A549 (cell line): ENCODE measurements around the gene ADAMTS13. TPM values are rescaled to one million over a fixed set of nuclear protein-coding genes. Genes with fewer than 3 reads are reported as not detected.

Source experiments
- ATAC-seq, 2 experiments: fragments of 200-7000 bp in 1 of 2; fragments of >200 bp in 1 of 2; cut with Nextera tagmentation in 1 of 2; cut with Tn5 transposase in 1 of 2; 3 replicates each; pipeline versions ENCODE4 v1.8.0 to v1.9.1; 2018 to 2020; ENCODE audit warnings: mild to moderate bottlenecking in 1 of 2, moderate library complexity in 1 of 2
- CTCF ChIA-PET: fragments of 300-600 bp; sonication (Branson Sonifier 250); formaldehyde crosslinking; extraction: SDS; loops from one replicate; lab custom pipeline; 2021; ENCODE audit warnings: antibody characterized with exemption, inconsistent platforms; lab: Yijun Ruan, JAX
- POLR2A ChIA-PET: fragments of 350-600 bp; formaldehyde crosslinking; extraction: SDS; loops from one replicate; lab custom pipeline; 2021; ENCODE audit warnings: antibody characterized with exemption, inconsistent platforms; lab: Yijun Ruan, JAX
- DNase-seq, 2 experiments: peaks; one replicate each; pipeline versions ENCODE4 v3.0.0 to v3.0.0-alpha.2; 2011 to 2016; ENCODE audit warnings: low read depth in 1 of 2, low spot score in 1 of 2
- FAIRE-seq: peaks from 2 replicates; lab custom pipeline; 2011; peaks lifted over from hg19 to GRCh38; lab: Jason Lieb, UNC
- H3K27ac ChIP-seq, 2 experiments: fragments of >200 bp; sonication (Bioruptor Twin); formaldehyde crosslinking; 3 replicates each; pipeline ENCODE4 v1.5.1; 2016 to 2017
- H3K4me1 ChIP-seq: fragments of >200 bp; sonication (Bioruptor Twin); formaldehyde crosslinking; 3 replicates; pipeline ENCODE4 v1.6.1; 2016
- H3K4me2 ChIP-seq: fragments of >200 bp; sonication (Bioruptor Twin); formaldehyde crosslinking; 3 replicates; pipeline ENCODE4 v1.6.1; 2016
- H3K4me3 ChIP-seq: fragments of >200 bp; sonication (Bioruptor Twin); formaldehyde crosslinking; 3 replicates; pipeline ENCODE4 v1.5.1; 2016
- H3K9me3 ChIP-seq: fragments of >200 bp; sonication (Bioruptor Twin); formaldehyde crosslinking; 3 replicates; pipeline ENCODE4 v1.6.1; 2016
- ATOH8 ChIP-seq: fragments of 250-450 bp; sonication (Bioruptor Pico); IDR thresholded peaks from 2 replicates; pipeline ENCODE4 v1.5.0; 2020; ENCODE audit warnings: low read depth, mild to moderate bottlenecking, moderate library complexity
- BHLHE40 ChIP-seq: IDR thresholded peaks from 2 replicates; pipeline ENCODE4 v1.6.1; 2012; ENCODE audit warnings: low read depth, low read length, inconsistent platforms
- CBX8 ChIP-seq: fragments of 200-600 bp; sonication (generic); IDR thresholded peaks from 2 replicates; pipeline ENCODE4 v1.6.1; 2016
- CEBPB ChIP-seq, 2 experiments: fragments of >200 bp in 1 of 2; sonication (Bioruptor Twin) in 1 of 2; formaldehyde crosslinking in 1 of 2; IDR thresholded peaks; 2 replicates each; pipeline ENCODE4 v1.6.1; 2012 to 2016
- CTCF ChIP-seq: fragments of >200 bp; sonication (Bioruptor Twin); formaldehyde crosslinking; IDR thresholded peaks from 3 replicates; pipeline ENCODE4 v1.5.1; 2016
- EHF ChIP-seq: fragments of 250-450 bp; sonication (Bioruptor Pico); IDR thresholded peaks from 2 replicates; pipeline ENCODE4 v1.5.0; 2020; ENCODE audit warnings: mild to moderate bottlenecking
- EHMT2 ChIP-seq: fragments of 200-600 bp; sonication (generic); IDR thresholded peaks from 2 replicates; pipeline ENCODE4 v1.6.1; 2016; ENCODE audit warnings: antibody characterized with exemption, low read depth, mild to moderate bottlenecking, moderate library complexity
- EP300 ChIP-seq, 2 experiments: fragments of >200 bp; sonication (Bioruptor Twin); formaldehyde crosslinking; IDR thresholded peaks; 2 replicates in 1 of 2; 3 replicates in 1 of 2; pipeline ENCODE4 v1.6.1; 2016 to 2017
- FOSB ChIP-seq: fragments of 250-450 bp; sonication (Bioruptor Pico); IDR thresholded peaks from 2 replicates; pipeline ENCODE4 v1.5.0; 2020; ENCODE audit warnings: mild to moderate bottlenecking, moderate library complexity
- FOSL2 ChIP-seq, 2 experiments: fragments of 450-650 bp in 1 of 2; fragments of >200 bp in 1 of 2; sonication (Bioruptor Twin) in 1 of 2; formaldehyde crosslinking; IDR thresholded peaks; 2 replicates each; pipeline versions ENCODE4 v1.5.0 to v1.6.1; 2016 to 2020; ENCODE audit warnings: mild to moderate bottlenecking in 1 of 2, moderate library complexity in 1 of 2
- GATA3 ChIP-seq: IDR thresholded peaks from 2 replicates; pipeline ENCODE4 v1.6.1; 2012; ENCODE audit warnings: borderline replicate concordance
- HOXB5 ChIP-seq: fragments of 250-450 bp; sonication (Bioruptor Pico); IDR thresholded peaks from 2 replicates; pipeline ENCODE4 v1.5.0; 2020; ENCODE audit warnings: mild to moderate bottlenecking, moderate library complexity
- MAFK ChIP-seq: fragments of 450-650 bp; IDR thresholded peaks from 2 replicates; pipeline ENCODE4 v1.6.1; 2014; ENCODE audit not compliant: partially characterized antibody
- MYC ChIP-seq: IDR thresholded peaks from 2 replicates; pipeline ENCODE4 v1.6.1; 2012; ENCODE audit warnings: mild to moderate bottlenecking, inconsistent platforms, low read length, improper control_type of control experiment, borderline replicate concordance
- PHF8 ChIP-seq: fragments of 200-600 bp; sonication (generic); IDR thresholded peaks from 2 replicates; pipeline ENCODE4 v1.6.1; 2016; ENCODE audit warnings: low read depth, mild to moderate bottlenecking, antibody characterized with exemption, moderate library complexity, borderline replicate concordance
- POLR2A ChIP-seq: IDR thresholded peaks from 2 replicates; pipeline ENCODE4 v1.6.1; 2012; ENCODE audit warnings: mild to moderate bottlenecking, low read length
- POLR2AphosphoS2 ChIP-seq: conservative IDR thresholded peaks from 2 replicates; pipeline ENCODE4 v1.6.1; 2012; ENCODE audit warnings: low read length, improper control_type of control experiment, inconsistent platforms
- RAD21 ChIP-seq, 2 experiments: fragments of >200 bp in 1 of 2; sonication (Bioruptor Twin) in 1 of 2; formaldehyde crosslinking in 1 of 2; IDR thresholded peaks in 1 of 2; conservative IDR thresholded peaks in 1 of 2; 2 replicates in 1 of 2; 3 replicates in 1 of 2; pipeline ENCODE4 v1.6.1; 2012 to 2018; ENCODE audit warnings: inconsistent platforms in 1 of 2
- RARB ChIP-seq: fragments of 250-450 bp; sonication (Bioruptor Pico); IDR thresholded peaks from 2 replicates; pipeline ENCODE4 v1.8.0; 2021; ENCODE audit warnings: mild to moderate bottlenecking, moderate library complexity
- REST ChIP-seq: fragments of 200-600 bp; sonication (generic); IDR thresholded peaks from 2 replicates; pipeline ENCODE4 v1.6.1; 2016; ENCODE audit warnings: antibody characterized with exemption, mild to moderate bottlenecking, moderate library complexity
- SMC3 ChIP-seq: fragments of >200 bp; sonication (Bioruptor Twin); formaldehyde crosslinking; IDR thresholded peaks from 3 replicates; pipeline ENCODE4 v1.6.1; 2018; ENCODE audit warnings: inconsistent platforms
- TP53 ChIP-seq: fragments of 250-450 bp; sonication (Bioruptor Pico); IDR thresholded peaks from 2 replicates; pipeline ENCODE4 v1.5.0; 2021; ENCODE audit warnings: mild to moderate bottlenecking, moderate library complexity
- WGBS: methylation state at CpG from one replicate; pipeline ENCODE4 v1.1.6; 2017; ENCODE audit errors: missing lambda C conversion rate; 5-methylcytosine and 5-hydroxymethylcytosine counted together
- polyA plus RNA-seq, 4 experiments: library from polyadenylated mRNA; depleted of rRNA in 3 of 4; stranded (reverse); fragments of >200 nt; fragmentation: RNase III in 1 of 4; extraction: RNeasy Plus Mini Kit Qiagen cat#74134 plus additional on column Dnase treatment in 1 of 4; gene quantifications; 2 replicates in 3 of 4; 3 replicates in 1 of 4; pipeline ENCODE4 v1.2.3, GENCODE V29; 2011 to 2017

Gene ADAMTS13
- polyA plus RNA-seq, 2 of the 4 experiments (the other 2 are of a cell fraction) = 0.80 to 0.98 TPM

- H3K9me3 ChIP-seq = no peaks in the 10 kb centered on the region
- H3K4me1 ChIP-seq = peaks cover 12% of the 10 kb centered on the region; the same call in 1 of the 3 replicates
- ChIA-PET CTCF (interaction anchor here (1.0 to 2.4 kb wide), 2 partner anchors 15 to 64 kb away, joined by 4 to 10 read pairs; no protein-coding TSS in a partner anchor), POLR2A (no interaction called here)
- H3K4me2 ChIP-seq = no peak overlapping the region
- ATAC-seq = no peak
- no peak for TF ChIP-seq REST
- TF ChIP-seq SMC3 = no peak
- H3K27ac ChIP-seq = no peak overlapping the region
- no peak for DNase-seq
- 71% methylated on average over 3 of the region's 3 CpGs for WGBS
- no peak overlapping the region for H3K4me3 ChIP-seq
- FAIRE-seq = no peak
These were observed 1.0 kb downstream of the ADAMTS13 start for GRCh38 chr9:133423216-133423615.

GRCh38 chr9:133424187-133424586 is 2.0 kb downstream of the ADAMTS13 start:
- H3K4me1 ChIP-seq = peaks cover 6% of the 10 kb centered on the region; the same call in 1 of the 3 replicates
- WGBS = 76% methylated on average over 7 of the region's 12 CpGs
- DNase-seq (no peak), FAIRE-seq (no peak), ATAC-seq (no peak)
- no peak overlapping the region for H3K27ac ChIP-seq
- ChIA-PET POLR2A (no interaction called here), CTCF (interaction anchor here (1.1 to 1.2 kb wide), 2 partner anchors 49 to 61 kb away, joined by 3 read pairs; no protein-coding TSS in a partner anchor)
- no peaks in the 10 kb centered on the region for H3K9me3 ChIP-seq
- no peak overlapping the region for H3K4me3 ChIP-seq
- TF ChIP-seq MYC (no peak), RAD21 (conservative IDR thresholded peaks at IDR 0.05 in 1 of 2, IDR thresholded peaks at IDR 0.05 in 1 of 2) (no peak), HOXB5 (CRISPR knock-in tag) (no peak), FOSB (no peak), EHMT2 (no peak), CEBPB (IDR thresholded peaks at IDR 0.05) (no peak), CTCF (no peak), EHF (no peak), ATOH8 (CRISPR knock-in tag) (no peak), GATA3 (no peak), FOSL2 (IDR thresholded peaks at IDR 0.05) (no peak), FOSL2 (CRISPR knock-in tag; IDR thresholded peaks at IDR 0.05) (no peak), POLR2A (no peak), SMC3 (no peak), CBX8 (no peak)
- no peak overlapping the region for H3K4me2 ChIP-seq

- DNase-seq = no peak
- WGBS = 60% methylated on average over 15 of the region's 22 CpGs
- no peak for TF ChIP-seq POLR2AphosphoS2
- no peak for TF ChIP-seq EP300 (IDR thresholded peaks at IDR 0.05)
- TF ChIP-seq MAFK = no peak
- no peak for TF ChIP-seq BHLHE40
- TF ChIP-seq PHF8 = no peak
- TF ChIP-seq TP53 = no peak
- no peak for TF ChIP-seq RARB (CRISPR knock-in tag)
- no peak for ATAC-seq
- FAIRE-seq = no peak
- Histone ChIP-seq H3K4me3 (no peak overlapping the region), H3K9me3 (no peaks in the 10 kb centered on the region), H3K27ac (no peak overlapping the region), H3K4me1 (peaks cover 6% of the 10 kb centered on the region; the same call in 1 of the 3 replicates), H3K4me2 (no peak overlapping the region)
- ChIA-PET POLR2A (no interaction called here), CTCF (interaction anchor here (0.7 to 1.6 kb wide), 7 partner anchors 18 to 60 kb away, joined by 3 to 8 read pairs (median 3); no protein-coding TSS in a partner anchor)
These were observed 3.0 kb downstream of the ADAMTS13 start for GRCh38 chr9:133425049-133425632.
